Embryonic facial prominence (tissue), 1 donor: Measurements from ENCODE around the gene LSM6.
A peak's percentile ranks its signal among the peaks of the same experiment; 100 is the strongest.

Experiments used
- DNase-seq: peaks from one replicate; pipeline ENCODE4 v3.0.0-alpha.2; 2016; ENCODE audit errors: extremely low spot score

Gene LSM6

GRCh38 chr4:146175541-146176453, at the start of gene LSM6:
TSS of gene LSM6 (plus strand) at chr4:146175718. CDS start at chr4:146182922, 7,204 bp downstream.
- peak; percentile 75 for DNase-seq

GRCh38 chr4:146132445-146132844, 43.1 kb upstream of the LSM6 start:
- DNase-seq, result no peak

- no peak for DNase-seq
Observed at GRCh38 chr4:146134761-146135445, 40.6 kb upstream of the LSM6 start.

DNA sequence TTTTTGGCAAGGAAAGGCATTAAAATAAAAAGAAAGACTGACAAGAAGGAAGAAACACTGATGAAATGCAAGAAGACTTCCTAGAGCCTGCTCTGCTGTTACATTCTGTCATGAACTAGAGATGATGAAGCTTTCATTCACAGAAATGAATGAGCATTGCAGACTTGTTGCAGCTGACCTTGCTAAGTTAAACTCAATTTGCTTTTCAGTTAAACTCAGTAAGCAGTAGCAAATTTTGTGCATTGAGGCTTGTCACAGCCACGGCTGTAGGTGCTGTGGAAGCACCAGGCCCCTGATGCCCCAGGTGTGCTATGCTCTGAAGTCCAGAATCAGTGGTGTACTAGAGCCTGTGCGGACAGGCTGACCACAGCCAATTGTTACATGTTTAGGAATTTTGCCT, 39.6 kb upstream of the LSM6 start:
- DNase-seq, result no peak

- DNase-seq, result no peak
Observed at GRCh38 chr4:146142768-146143167, 32.8 kb upstream of the LSM6 start.

- DNase-seq, result no peak
Observed at GRCh38 chr4:146143888-146144287, 31.6 kb upstream of the LSM6 start.

DNA sequence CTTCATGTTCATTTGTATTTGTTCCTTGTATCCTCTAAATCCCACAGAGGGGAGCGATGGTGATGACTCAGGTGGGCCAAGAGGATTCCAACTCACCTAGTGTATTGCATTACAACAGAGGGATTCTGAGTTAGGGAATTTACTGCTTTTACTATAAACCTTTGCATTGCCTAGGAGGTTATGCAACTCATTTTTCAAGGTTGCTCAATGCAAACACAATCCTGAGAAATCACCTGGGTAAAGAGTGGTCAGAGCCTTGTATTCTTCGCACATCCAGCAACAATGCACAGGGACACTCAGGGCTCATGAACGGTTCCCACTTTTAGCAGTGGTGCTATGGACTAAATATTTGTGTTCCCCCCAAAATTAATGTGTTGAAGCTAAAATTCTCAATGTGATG, 28.6 kb upstream of the LSM6 start:
- no peak for DNase-seq

GRCh38 chr4:146148021-146148420, 27.5 kb upstream of the LSM6 start:
- no peak for DNase-seq

DNA sequence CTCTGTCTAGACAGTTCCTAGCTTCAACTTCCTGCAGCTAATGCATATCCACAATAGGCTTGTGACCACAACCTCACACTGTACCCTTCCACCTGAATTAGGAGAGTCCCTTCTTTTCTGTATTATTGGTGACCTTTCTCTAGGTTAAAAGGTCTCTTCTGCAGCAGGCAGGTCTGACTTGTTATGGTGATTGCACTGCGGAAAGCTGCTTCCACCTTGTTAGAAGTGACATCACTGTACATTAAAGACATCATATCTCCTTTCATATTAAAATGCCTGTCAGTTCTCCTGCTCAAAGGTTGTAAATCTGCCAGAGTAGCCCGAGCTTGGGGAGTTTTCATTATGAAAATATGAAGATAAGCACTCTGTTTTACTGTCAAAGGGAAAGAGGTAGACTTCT, 21.5 kb upstream of the LSM6 start:
- DNase-seq, result no peak

DNA sequence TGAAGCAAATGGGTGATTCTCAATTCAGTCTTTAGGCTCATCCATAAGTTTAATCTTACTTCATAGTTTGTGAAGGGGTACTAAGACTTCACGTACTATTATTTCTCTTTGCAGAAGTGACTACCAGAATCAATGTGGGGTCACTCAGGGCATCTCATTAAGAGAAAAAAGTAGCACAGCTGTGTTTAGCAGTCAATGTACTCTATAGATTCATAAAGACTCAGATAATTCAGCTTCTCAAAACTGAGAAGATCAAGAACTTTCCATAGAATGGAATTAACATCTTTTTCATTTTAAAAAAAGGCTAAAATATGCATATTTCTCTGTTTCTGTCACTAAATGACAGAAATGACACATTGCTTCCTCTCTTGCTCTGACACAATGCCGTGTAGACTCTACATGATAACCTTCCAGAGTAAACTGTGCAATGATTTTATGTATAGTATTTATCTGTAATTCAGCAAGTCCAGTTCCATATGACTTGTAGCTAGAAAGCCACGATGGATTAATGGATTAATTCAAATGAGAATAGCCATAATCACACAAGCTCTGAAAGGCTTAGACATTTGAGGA, 20.3 kb upstream of the LSM6 start:
- no peak for DNase-seq

- DNase-seq, result no peak
Observed at GRCh38 chr4:146158036-146158745, 17.3 kb upstream of the LSM6 start.

DNA sequence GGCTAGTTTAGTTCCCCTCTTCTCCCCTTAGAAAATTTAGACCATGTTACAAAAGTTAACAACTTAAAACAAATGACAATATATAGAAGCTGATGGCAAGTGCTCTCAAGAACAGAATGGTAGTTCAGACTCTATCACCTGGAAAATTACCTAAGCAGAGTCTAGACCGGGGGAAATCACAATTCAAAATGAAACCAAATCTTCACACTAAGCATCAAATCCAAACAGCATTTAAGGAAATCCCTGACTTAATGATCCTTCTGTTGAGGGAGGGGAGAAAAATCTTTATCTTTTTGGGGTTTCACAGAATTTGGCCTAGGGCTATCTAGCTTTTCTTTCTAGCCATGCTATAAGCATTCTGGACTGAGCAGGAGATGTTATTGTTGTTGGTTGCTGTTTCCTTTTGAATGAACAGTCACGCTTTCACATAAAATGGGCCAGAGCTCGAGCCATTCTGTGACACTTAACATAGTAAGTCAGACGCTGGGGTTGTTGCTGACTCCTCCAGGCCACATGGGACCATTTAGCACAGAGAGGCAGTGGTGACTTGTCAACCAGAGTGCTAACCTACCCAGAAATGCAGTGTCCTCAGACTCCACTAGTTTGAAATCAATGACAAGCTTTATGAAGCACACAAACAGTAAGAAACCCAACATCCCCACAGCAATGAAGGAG, 16.0 kb upstream of the LSM6 start:
- DNase-seq, result no peak

DNA sequence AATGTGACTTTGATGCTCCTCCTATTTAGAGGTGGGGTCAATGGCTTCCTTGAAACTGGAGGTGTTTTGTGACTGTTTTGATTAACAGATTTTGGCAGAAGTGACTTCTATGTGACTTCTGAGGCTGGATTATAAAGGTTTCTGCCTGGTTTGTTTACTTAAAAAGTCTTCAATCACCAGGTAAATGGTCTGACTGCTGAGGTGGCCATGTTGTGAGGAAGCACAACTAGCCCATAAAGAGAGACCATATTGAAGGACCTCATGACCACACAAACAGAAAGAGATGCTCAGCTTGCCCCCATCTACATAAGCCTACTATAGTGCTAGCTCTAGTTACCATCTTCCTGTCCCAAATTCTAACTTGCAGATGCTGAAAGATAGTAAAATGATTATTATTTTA, 14.3 kb upstream of the LSM6 start:
- no peak for DNase-seq

DNA sequence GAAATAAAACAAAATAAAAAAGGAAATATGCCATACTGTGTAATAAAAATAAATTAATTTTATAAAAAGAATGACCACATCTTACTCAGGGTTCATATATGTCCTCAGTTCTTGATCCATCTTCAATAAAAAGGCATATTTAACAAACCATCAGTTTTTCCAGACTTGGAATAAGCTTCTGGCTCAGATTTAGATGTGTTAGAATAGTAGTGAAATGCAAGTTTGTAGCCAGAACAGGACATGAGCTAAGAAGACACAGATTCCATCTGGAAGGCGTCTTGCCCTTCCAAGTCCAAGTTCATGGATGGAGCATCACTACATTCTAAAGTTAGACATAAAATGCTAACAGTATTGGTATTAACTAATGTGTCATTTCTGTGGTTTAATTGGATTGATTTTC, 10.3 kb upstream of the LSM6 start:
- DNase-seq, result no peak

DNA sequence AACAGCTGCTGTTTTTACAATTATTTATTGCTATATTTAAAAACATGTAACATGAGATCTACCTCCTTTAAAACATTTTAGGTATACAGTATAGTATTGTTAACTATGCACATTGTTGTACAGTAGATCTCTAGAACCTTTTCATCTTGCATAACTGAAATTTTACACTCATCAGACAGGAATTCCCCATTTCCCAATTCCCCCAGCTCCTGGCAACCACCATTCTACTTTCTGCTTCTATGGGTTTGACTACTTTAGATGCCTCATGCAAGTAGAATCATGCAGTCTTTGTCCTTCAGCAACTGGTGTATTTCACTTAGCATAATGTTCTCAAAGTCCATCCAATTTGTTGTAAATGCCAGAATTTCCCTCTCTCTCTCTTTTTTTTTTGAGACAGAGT, 9.7 kb upstream of the LSM6 start:
- DNase-seq, result no peak

DNA sequence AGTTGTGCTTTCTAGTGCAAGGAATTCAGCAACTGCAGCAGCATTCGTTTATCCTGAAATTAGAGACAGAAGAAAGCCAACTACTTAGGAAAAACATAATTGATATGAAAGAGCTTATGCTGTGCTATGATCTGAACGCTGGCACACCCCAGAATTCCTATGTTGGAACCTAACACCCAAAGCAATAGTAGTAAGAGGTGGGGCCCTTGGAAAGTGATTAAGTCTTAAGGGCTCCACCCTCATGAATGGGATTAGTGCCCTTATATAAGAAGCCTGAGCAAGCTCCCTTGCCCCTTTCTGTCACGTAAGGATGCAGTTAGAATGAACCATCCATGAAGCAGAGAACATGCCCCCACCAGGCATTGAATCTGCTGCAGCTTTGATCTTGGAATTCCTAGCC, 5.4 kb upstream of the LSM6 start:
- DNase-seq, result no peak

GRCh38 chr4:146176891-146177290, 1.4 kb downstream of the LSM6 start:
- no peak for DNase-seq

DNA sequence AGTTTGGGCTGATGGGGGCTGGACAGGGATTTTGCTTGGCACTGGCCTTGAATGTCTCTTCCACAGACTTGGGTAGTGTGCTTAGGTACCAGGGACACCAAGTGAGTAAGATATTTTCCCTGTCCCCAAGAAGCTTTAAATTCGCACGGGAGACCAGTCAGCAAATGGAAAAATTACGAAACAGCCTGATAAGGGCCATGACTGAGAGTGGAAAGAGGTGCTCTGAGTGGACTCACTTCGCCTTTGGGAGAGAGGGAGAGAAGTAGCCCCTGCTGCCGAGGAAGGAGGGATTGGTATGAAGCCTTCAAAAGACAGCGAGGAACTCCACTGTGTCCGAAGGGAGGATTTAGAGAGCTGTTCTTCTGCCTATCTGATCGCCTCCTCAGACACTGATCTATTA, 2.6 kb downstream of the LSM6 start:
- DNase-seq, result no peak

- no peak for DNase-seq
Observed at GRCh38 chr4:146179784-146180370, 4.4 kb downstream of the LSM6 start.

DNA sequence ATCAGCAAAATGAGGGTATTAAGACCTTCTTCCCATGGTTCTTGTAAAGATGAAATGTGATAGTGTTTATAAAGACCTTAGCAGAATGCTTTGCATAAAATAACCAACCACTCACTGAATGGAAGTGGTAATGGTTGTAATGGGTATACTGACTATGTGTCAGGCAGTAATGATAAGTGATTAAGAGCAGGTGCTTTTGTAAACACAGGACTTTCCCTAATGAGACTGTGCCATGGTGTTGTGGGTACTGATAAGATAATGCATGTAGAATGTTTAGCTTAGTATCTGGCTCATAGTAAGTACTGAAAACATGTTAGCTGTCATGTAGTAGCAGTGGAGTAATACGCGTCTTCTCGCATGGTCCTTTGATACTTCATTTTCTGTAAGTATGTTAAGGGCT, 6.9 kb downstream of the LSM6 start:
- no peak for DNase-seq

DNA sequence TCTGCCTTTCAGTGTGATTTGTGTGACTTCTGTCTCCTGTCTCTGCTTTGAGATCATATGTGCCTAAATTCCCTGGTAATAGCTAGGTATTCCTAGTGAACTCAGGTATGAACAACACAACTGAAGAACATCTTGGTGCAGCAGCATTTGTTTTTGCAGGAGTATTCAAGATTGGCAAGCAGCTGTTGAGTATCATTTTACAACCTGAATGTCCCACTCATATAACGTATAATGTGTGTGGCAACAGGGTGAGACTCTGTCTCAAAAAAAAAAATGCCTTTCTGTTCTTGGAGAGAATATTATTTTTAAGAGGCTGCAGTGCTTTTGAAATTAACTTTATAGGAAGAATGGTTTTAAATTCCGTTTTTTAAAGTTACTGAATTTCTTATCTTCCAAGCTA, 7.7 kb downstream of the LSM6 start:
- no peak for DNase-seq
